Vagina (tissue), 2 donors: ENCODE measurements around the gene ZNF683.

Source experiments
- POLR2AphosphoS5 ChIP-seq, 2 donors: sonication (generic); formaldehyde crosslinking; IDR thresholded peaks; one replicate each; pipeline ENCODE4 v1.9.0; 2017; ENCODE audit warnings: antibody characterized with exemption in 2 of 2, mild to moderate bottlenecking in 2 of 2, low read depth in 1 of 2; ENCODE audit not compliant: insufficient read depth in 1 of 2
- TF ChIP-seq, protein P1 (sequence below), 3 experiments: fragments of 450-650 bp in 2 of 3; fragments of 200-600 bp in 1 of 3; sonication (generic) in 1 of 3; IDR thresholded peaks; one replicate each; pipeline ENCODE4 v1.5.1; 2017 to 2019; ENCODE audit warnings: antibody characterized with exemption in 3 of 3, mild to moderate bottlenecking in 2 of 3, moderate library complexity in 2 of 3

DNA sequence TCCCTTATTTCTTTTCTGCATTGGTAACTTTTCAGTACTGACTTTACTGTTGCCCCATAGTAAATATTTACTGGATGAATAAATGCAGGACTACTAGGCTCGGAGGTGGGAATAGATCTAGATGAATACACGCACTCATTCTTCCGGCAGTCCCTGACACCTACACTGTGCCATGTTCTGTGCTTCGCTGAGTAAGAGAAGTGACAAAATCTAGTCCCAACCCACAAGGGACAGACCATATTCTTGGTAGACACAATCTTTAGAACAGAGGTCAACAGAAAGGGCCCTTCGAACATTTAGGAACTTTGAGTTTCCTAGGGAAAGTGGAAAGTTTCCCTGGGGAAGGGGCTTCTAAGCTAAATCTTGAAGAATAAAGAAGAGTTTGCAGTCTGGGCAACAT is 58.0 kb downstream of the ZNF683 start:
- TF ChIP-seq, protein P1, sequence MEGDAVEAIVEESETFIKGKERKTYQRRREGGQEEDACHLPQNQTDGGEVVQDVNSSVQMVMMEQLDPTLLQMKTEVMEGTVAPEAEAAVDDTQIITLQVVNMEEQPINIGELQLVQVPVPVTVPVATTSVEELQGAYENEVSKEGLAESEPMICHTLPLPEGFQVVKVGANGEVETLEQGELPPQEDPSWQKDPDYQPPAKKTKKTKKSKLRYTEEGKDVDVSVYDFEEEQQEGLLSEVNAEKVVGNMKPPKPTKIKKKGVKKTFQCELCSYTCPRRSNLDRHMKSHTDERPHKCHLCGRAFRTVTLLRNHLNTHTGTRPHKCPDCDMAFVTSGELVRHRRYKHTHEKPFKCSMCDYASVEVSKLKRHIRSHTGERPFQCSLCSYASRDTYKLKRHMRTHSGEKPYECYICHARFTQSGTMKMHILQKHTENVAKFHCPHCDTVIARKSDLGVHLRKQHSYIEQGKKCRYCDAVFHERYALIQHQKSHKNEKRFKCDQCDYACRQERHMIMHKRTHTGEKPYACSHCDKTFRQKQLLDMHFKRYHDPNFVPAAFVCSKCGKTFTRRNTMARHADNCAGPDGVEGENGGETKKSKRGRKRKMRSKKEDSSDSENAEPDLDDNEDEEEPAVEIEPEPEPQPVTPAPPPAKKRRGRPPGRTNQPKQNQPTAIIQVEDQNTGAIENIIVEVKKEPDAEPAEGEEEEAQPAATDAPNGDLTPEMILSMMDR (IDR thresholded peaks at IDR 0.05) = no peak
- no peak for TF ChIP-seq POLR2AphosphoS5 (IDR thresholded peaks at IDR 0.05; ENCODE audit: insufficient read depth in 1 of 2, low read depth in 1 of 2)
